HG03575 (cell line): ENCODE data around the gene CCDC54.
"Not testable (repeated sequence)": the region's sequence is repeated elsewhere in the genome, so short reads cannot be mapped to it uniquely, and the experiment has no call there.

Experiments used
- ATAC-seq: cut with Tn5 transposase; IDR thresholded peaks from one replicate; pipeline ENCODE4 v1.9.1; 2021; ENCODE audit not compliant: unreplicated experiment, insufficient number of reproducible peaks, low FRiP score; ENCODE audit errors: extremely low read depth

CCDC54 gene

GRCh38 chr3:107377151-107377550, at the start of gene CCDC54:
Gene CCDC54, plus strand, starts transcription at chr3:107377439. Its CDS starts 149 bp downstream, at chr3:107377588.
- no peak for ATAC-seq

GRCh38 chr3:107328069-107328468, 49.2 kb upstream of the CCDC54 start:
- no peak for ATAC-seq

GRCh38 chr3:107329088-107329487, 48.2 kb upstream of the CCDC54 start:
- ATAC-seq = no peak

- not testable (repeated sequence) for ATAC-seq
Measured at GRCh38 chr3:107339690-107340089, 37.5 kb upstream of the CCDC54 start.

GRCh38 chr3:107344722-107345121, 32.5 kb upstream of the CCDC54 start:
- no peak for ATAC-seq

GRCh38 chr3:107345822-107346405, 31.3 kb upstream of the CCDC54 start:
- no peak for ATAC-seq

GRCh38 chr3:107346564-107346963, 30.7 kb upstream of the CCDC54 start:
- no peak for ATAC-seq

GRCh38 chr3:107347751-107348150, 29.5 kb upstream of the CCDC54 start:
- ATAC-seq = no peak

- ATAC-seq = no peak
Measured at GRCh38 chr3:107356706-107357105, 20.5 kb upstream of the CCDC54 start.

- no peak for ATAC-seq
Measured at GRCh38 chr3:107361633-107362032, 15.6 kb upstream of the CCDC54 start.

- no peak for ATAC-seq
Measured at GRCh38 chr3:107365051-107365450, 12.2 kb upstream of the CCDC54 start.

GRCh38 chr3:107366766-107367165, 10.5 kb upstream of the CCDC54 start:
- ATAC-seq = no peak

- ATAC-seq = no peak
Measured at GRCh38 chr3:107367353-107367752, 9.9 kb upstream of the CCDC54 start.

GRCh38 chr3:107368654-107369398, 8.4 kb upstream of the CCDC54 start:
- ATAC-seq = no peak

- ATAC-seq = no peak
Measured at GRCh38 chr3:107369791-107370190, 7.4 kb upstream of the CCDC54 start.

- no peak for ATAC-seq
Measured at GRCh38 chr3:107370907-107371306, 6.3 kb upstream of the CCDC54 start.

- ATAC-seq = no peak
Measured at GRCh38 chr3:107372506-107372905, 4.7 kb upstream of the CCDC54 start.

- no peak for ATAC-seq
Measured at GRCh38 chr3:107373896-107374295, 3.3 kb upstream of the CCDC54 start.

GRCh38 chr3:107375682-107376081, 1.6 kb upstream of the CCDC54 start:
- no peak for ATAC-seq

GRCh38 chr3:107382631-107383030, 5.4 kb downstream of the CCDC54 start:
- no peak for ATAC-seq

- ATAC-seq = no peak
Measured at GRCh38 chr3:107384428-107384827, 7.2 kb downstream of the CCDC54 start.
